ENCODE results near the gene GNB2.
"Not testable (repeated sequence)": the region's sequence is repeated elsewhere in the genome, so short reads cannot be mapped to it uniquely, and the experiment has no call there.

Gene GNB2

DNA sequence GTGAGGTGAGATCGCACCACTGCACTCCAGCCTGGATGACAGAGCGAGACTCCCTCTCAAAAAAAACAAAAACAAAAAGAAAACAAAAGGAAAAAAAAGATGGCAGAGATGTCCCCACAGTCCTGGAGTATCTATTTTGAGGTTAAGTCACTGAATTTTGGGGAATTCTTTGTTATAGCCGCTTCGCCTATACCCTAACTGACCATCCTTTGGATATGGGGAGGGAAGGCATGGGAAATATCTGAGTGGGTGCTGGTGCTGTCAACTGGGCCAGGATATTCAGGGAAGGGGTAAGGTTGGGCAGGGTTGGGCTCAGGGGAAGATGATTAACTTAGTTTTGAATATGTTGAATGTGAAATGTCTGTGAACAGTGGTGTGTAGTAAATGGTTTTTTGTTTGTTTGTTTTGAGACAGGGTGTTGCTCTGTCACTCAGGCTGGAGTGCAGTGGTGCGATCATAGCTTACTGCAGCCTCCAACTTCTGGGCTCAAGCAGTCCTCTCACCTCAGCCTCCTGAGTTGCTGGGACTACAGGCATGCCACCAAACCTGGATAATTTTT is 8.3 kb upstream of the GNB2 start:
- DNase-seq = no peak

DNA sequence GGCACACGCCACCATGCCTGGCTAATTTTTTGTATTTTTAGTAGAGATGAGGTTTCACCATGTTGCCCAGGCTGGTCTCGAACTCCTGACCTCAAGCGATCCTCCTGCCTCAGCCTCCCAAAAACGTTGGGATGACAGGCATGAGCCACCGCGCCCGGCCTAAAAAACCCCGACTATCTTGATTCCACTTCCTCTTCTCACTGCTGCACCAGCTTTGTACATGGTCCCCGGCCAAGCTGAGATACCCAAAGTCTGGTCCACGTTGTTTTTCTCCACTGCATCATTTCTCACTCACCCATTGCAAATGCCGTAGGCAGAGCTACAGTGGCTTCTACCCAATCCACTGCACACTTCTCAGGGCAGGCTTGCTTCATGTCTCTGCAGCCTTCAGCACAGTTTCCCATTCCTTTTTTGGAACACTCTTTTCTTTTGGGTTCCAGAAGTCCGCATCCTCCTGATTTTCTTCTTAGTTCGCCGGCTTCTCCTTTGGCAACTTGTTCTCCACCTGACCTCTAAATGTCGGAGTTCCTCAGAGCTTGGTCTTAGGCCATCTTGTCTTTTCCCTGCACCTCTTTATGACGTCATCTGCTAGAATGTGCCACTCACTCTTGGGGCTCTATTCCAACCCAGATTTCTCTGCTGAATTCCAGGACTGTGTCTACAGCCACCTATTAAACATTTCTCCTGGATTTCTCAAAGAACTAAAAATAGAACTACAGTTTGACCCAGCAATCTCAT is 6.0 kb upstream of the GNB2 start:
- no peak for DNase-seq

DNA sequence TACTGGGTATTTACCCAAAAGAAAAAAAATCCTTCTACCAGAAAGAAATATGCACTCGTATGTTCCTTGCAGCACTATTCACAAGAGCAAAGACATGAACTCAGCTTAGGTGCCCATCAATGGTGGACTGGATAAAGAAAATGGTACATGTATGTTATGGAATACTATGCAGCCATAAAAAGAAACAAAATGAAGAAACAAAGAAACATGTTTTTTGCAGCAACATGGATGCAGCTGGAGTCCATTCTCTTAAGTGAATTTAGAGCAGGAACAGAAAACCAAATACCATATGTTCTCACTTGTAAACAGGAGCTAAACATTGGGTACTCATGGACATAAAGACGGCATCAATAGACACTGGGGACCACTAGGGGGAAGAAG is 5.5 kb upstream of the GNB2 start:
- no peak for DNase-seq

DNA sequence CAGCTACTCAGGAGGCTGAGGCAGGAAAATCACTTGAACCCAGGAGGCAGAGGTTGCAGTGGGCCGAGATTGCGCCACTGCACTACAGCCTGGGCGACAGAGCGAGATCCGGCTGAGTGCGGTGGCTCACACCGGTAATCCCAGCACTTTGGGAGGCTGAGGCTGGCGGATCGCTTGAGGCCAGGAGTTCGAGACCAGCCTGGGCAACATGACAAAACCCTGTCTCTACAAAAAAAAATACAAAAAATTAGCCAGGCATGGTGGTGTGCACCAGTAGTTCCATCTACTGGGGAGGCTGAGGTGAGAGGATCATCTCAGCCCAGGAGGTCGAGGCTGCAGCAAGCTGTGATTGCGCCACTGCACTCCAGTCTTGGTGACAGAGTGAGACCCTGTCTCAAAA is 4.4 kb upstream of the GNB2 start:
- not testable (repeated sequence) for DNase-seq

DNA sequence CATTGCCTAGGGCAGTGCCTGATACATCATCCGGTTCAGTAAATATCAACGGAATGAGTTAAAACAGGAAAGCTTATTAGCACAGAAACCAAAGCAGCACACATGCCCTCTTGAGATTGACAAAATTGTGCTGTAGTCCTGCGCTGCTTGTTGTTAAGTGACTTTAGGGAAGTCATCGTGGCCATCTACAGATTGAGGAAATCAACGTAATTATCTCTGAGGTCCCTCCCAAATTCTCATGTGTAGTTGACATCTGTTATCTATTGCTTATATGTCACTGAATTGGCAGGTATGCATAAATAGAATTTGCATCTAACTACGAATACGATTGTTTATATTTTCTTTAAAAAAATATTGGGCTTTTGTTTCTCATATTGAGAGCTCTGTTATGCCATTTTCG is 3.5 kb upstream of the GNB2 start:
- DNase-seq = no peak

DNA sequence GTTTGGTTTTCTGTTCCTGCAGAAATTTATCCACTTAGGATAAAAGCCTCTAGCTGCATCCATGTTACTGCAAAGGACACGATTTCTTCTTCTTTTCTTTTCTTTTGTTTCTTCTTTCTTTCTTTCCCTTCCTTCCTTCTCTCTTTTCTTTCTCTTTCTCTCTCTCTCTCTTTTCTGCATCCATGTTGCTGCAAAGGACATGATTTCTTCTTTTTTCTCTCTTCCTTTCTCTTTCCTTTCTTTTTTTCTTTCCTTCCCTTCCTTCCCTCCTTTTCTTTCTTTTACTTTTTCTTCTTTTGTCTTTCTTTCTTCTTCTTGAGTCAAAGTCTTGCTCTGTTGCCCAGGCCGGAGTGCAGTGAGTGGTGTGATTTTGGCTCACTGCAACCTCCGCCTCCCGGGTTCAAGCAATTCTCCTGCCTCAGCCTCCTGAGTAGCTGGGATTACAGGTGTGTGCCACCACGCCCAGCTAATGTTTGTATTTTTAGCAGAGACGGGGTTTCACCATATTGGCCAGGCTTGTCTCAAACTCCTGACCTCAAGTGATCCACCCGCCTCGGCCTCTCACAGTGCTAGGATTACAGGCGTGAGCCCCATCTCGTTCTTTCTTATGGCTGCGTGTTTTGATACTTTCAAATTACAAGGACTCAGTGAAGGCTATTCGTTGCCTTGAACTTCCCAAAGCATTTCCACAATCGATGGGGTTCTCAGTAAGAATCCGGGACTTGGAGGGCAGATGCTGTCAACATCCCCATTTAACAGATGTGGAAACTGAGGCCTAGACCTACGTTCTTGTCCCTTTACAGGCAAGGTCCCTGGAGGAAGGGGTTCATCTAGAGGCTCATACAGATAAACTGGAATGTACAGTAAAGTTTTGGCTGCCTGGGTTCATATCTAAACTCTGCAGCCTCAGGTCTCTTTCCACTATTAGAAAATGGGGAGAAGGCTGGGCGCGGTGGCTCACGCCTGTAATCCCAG is 1.9 kb upstream of the GNB2 start:
- DNase-seq = no peak

DNA sequence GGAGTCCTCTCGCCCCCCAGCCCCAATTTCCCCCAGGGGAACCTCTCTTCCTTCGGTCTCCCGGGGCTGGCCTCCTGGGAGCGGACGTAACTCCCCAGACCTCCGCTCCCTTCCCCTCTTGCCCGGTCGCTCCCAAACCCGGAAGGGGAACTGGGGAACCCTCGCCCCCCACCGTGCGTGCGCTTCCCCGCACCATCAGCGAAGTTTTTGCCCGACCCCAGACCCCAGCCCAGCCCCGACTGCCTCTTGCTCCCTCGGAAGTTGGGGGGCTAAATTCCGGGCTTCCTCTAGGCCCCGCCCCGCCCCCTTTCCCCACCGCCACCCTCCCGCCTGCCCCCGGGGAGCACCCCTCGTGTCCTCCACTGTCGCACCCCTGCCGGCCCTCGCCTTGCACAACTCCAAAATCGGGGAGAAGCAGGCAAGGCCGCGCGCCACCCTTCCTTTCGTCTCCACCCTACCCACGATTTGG is 436 bp downstream of the GNB2 start:
- peak in 1 of 2 donors; percentile 82 for DNase-seq

DNA sequence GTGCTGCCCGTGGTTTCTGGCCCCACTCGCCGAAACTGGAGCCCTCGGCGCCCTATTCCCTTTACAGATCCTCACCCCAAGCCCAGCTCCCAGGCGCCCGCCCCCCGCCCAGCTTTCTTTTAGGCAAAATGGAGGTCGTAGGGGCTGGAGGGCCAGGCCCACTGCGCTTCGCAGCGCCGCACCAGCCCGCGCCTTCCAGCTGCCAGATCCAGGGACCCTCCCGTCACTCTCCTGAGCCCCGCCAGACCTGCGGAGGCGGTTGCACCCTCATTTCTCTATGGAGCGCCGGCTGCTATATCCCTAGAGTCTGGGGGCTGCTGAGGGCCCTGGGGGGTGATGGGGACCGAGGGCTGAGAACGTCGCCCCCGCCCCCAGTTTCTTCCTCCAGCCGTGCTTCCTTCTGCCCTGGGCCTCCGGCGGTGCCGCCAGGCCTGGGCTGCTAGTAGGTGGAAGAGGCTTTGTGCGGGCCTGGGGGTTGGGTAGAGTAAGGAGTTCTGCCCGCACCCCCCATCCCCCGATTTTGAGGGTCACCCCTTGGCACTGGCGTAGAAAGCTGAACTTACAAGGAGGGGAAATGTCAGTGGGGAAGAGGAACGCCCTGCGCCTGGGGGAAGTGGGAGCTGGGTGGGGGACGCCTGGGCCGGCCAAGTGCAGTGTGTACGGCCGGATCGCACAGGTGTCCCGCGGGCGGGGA is 1.0 kb downstream of the GNB2 start:
- DNase-seq = peak; percentile 6 to 62

DNA sequence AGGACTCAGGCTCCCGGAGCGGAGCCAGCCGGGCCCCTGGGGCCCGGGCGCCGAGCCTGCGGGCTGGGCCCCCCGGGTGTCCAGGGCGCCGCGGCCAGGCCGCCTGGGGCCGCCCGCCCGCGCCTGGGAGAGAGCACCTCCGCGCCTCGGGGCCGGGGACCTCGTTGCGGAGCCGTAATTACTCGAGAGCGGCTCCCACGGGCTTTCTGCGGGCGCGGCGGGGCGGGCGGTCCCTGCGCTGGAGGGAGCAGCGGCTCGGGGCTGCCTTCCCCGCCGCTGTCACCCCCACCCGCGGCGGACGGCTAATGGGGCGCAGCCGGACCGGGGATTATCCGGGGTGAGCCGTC is 1.5 kb downstream of the GNB2 start:
- no peak for DNase-seq

DNA sequence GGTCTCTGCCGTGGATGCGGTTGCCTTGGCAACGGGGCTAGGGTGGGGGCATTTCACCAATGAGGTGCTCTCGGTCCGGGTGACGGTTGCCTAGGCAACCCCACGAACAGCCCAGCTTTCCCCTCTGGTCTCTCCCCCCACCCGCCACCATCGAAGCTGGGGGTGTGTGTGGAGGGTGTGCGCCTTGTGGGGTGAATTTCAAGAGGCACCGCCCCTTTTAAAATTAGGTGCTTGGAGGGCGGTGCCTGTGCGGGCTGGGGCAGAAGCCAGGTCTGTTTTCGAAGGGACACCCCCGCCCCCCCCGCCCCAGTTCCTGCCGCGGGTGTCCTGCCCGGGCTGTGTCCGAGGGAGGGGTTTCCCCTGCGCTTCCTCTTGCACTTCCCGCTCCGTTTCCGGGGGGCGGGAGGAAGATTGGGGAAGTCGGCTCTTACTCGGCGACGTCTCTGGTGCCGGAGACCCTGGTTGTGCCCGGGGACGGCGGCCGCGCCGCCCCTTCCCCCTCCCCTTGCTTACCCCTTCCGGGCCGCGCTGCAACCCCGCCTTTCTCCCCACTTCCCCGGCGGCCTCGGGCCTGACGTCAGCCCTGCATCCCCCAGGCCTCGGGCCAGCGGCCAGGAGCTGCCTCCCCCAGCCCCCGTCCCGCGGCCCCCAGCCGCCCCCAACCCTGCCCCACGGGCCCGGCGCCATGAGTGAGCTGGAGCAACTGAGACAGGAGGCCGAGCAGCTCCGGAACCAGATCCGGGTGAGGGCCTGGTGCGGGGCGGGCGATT is 2.2 kb downstream of the GNB2 start:
- DNase-seq = peak; percentile 53 to 56

DNA sequence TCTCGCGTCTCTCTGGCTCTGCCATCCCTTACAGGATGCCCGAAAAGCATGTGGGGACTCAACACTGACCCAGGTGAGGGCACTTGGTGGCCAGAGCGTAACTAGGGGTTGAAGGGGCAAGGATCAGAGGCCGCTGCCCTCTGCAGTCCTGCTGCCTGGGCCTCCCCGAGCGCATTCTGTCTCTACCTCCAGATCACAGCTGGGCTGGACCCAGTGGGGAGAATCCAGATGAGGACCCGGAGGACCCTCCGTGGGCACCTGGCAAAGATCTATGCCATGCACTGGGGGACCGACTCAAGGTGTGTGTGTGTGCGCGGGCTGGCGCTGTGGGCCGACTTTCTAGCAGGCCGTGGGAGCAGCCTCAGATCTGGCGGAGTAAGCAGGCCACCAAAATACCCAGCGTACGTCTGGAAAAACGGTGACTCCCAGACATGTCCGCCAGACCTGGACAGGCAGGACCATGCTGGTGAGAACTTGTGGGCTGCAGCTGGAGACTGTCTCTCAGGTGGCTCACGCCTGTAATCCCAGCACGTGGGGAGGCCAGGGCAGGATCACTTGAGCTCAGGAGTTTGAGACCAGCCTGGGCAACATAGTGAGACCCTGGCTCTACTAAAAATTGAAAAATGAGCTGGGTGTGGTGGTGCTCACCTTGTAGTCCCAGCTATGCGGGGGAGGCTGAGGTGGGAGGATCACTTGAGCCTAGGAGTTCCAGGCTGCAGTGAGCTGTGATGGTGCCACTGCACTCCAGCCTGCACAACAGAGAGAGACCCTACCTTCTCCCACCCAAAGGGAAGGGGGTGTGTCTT is 3.2 kb downstream of the GNB2 start:
- no peak for DNase-seq

DNA sequence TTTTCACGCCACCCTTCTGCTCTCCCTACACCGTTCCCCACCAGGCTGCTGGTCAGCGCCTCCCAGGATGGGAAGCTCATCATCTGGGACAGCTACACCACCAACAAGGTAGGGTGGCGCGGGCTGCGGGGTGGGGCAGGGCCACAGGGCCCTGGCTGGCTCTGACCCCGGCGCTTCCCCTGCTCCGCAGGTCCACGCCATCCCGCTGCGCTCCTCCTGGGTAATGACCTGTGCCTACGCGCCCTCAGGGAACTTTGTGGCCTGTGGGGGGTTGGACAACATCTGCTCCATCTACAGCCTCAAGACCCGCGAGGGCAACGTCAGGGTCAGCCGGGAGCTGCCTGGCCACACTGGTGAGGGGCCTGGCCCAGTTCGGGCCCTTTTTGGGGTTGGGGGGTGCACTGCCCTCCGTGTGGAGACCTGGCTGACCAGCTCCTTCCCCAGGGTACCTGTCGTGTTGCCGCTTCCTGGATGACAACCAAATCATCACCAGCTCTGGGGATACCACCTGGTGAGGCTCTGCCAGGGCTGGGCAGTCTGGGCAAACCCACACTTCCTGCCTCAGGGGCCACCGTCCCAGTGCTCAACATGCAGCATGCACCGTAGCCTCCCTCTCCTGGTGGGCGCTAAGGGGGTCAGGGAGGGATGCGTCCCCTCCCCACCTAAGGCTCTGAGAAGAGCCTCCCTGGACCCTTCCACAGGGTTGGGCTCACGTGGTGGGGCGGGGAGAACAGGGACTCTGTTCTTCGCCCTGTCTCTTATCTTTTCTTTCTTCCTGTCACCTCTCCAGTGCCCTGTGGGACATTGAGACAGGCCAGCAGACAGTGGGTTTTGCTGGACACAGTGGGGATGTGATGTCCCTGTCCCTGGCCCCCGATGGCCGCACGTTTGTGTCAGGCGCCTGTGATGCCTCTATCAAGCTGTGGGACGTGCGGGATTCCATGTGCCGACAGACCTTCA is 4.0 kb downstream of the GNB2 start:
- no peak for DNase-seq

DNA sequence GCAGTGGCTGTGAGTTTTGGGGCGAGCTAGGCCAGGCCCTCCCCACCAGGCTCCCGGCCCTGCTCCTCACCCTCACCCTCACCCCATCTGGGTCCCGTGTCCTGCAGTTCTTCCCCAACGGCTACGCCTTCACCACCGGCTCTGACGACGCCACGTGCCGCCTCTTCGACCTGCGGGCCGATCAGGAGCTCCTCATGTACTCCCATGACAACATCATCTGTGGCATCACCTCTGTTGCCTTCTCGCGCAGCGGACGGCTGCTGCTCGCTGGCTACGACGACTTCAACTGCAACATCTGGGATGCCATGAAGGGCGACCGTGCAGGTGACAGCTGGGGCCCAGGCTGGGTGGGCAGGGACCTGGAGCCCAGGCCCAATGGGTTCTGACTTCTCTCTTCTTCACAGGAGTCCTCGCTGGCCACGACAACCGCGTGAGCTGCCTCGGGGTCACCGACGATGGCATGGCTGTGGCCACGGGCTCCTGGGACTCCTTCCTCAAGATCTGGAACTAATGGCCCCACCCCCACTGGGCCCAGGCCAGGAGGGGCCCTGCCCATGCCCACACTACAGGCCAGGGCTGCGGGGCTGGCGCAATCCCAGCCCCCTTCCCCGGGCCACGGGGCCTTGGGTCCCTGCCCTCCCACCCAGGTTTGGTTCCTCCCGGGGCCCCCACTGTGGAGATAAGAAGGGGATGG is 4.9 kb downstream of the GNB2 start:
- DNase-seq = no peak

DNA sequence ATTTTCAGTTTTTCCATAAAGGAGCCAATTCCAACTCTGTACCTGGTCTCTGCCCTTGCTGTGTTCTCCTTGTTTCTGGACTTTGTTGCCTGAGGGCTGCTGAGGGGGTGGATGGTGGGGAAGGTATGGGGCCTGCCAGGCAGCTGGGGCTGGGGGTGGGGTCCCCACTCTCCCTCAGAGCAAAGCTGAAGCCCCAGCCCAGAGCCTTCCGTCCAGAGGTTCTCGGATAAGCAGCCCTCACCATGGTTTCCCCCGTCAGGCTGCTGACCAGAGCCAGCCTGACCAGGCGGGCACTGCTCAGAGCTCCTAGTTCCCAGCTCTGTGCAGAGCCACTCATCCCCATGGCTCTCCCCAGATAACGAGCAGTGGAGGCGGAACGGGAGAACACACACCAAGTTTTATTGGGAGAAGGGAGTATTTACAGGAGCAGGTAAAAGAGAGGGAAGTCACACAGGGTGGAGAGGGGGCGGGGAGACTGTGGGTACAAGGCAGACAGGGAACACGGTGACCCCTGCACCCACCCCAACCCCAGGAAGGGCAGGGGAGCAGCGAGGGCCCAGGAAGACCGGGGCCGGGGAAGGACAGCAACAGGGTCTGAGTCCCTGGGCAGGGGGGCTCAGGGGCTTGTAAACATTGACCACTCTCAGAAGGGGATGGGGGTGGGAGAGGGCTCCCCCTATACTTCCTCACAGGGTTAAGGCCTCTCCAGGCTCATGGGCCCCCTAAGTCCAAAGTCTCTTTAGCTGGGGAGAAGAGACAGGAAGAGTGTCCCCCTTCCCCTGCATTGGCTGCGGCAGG is 5.8 kb downstream of the GNB2 start:
- DNase-seq = no peak

DNA sequence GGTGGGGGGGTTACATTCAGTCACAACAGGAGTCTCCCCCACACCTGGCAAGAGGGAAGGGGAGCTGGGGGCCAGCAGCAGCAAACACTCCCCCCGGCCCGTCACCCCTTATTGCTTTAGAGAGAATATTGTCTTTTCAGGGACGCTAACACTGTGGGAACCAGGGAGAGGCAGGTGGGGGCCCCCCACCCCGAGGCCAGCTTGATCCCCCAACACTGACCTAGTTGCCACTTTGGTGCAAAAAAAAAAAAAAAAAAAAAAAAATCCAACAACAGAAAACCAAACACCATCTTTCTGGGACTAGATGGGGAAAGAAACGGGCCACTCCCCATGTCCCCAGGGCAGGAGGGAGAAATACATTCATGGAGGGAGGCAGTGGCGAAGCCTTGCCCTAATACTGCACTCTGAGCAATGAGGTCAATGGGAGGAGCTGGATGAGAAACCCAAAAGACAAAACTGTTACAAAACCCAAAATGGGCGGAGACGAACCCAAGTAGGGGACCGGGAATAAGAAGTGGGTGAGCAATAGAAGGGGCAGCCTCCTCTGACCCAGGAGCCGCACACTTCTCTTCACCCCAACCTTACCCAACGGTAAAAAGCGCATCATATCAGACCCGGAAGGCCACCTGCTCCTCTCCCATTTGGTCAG is 6.5 kb downstream of the GNB2 start:
- DNase-seq = no peak

DNA sequence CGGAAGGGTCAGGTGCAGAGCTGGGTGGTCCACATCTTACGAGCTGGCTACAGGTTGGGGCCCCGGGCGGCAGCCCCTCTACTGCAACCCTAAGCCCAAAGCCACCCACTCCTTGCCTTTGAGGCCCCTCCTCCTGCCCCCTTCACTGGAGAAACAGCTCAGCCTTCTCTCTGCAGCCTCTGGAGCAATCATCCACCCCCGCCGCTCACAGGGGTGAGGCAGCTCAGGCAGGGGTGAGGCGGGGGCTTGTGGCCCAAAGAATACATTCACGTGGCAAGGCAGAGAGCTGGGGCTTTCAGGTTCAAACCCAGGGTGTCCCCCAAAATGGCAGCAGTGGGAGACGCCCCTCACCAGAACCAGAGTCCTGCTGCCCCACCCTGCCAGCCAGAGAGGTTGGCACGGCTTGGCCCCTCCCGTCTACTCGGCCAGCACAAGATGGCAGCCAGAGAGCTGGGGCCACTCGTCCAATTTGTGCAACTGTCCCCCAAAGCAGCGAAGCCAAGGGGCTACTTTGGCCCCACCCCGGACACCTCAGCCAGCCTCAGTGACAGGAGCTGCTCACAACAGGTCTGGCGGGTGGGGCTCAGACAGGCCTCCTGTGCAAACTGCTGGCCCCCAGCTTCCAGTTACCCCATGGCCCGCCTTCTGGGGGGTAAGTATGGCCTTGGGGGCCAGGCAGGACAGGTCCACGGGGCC is 7.2 kb downstream of the GNB2 start:
- DNase-seq = no peak

DNA sequence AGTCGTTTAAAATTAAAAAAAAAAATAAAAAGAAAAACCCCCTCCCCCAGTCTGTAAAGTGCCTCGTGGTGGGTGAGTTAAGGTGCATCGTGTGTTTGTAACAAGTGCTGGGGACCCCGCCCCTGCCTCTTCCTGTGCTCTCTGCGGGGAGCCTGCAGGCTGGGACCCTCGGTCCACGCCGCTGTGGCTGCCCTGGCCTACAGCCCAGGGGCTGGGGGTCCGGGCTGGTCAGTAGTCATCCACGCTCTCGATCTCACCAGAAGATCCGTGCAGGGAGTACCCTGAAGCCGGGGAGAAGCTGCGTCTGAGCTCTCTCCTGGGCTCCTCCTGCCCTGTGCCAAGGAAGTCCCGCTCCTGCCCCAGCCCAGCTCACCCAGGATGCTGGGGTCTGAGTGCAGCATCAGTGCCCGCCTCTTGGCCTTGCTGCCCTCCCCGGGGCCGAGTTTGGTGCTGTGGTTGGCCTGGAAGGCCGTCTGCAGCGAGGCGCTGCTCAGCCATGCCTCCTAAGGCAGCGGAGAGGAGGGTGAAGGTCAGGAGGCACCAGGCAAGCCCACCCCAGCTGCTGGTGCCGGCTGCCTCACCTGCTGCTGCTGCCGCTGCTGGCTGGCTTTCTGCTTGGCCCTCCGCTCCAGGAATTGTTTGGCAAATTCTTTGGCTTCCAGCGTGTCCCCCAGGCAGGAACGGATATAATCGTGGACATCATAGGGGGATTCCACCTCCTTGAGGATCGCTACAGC is 8.1 kb downstream of the GNB2 start:
- DNase-seq = no peak

Measured in bone marrow (tissue), 2 donors.